Ectodermal cell (in vitro differentiated cells): ENCODE measurements around the gene UPF1.
A peak's percentile ranks its signal among the peaks of the same experiment; 100 is the strongest.

ENCODE experiments used
- H3K27ac ChIP-seq: 2 replicates; pipeline ENCODE4 v1.7.0; 2013; ENCODE audit warnings: mild to moderate bottlenecking, low read depth, low read length; ENCODE audit not compliant: insufficient read depth, poor library complexity, severe bottlenecking
- H3K27me3 ChIP-seq: 2 replicates; pipeline ENCODE4 v1.7.0; 2013; ENCODE audit warnings: mild to moderate bottlenecking, low read length; ENCODE audit not compliant: insufficient read depth, control insufficient read depth, poor library complexity, severe bottlenecking
- H3K36me3 ChIP-seq: one replicate; pipeline ENCODE4 v1.7.0; 2013; ENCODE audit warnings: low read length; ENCODE audit not compliant: control insufficient read depth, insufficient read depth
- H3K4me1 ChIP-seq: one replicate; pipeline ENCODE4 v1.7.0; 2013; ENCODE audit warnings: low read length; ENCODE audit not compliant: control insufficient read depth, insufficient read depth
- H3K4me3 ChIP-seq: 2 replicates; pipeline ENCODE4 v1.7.0; 2013; ENCODE audit warnings: low read depth, low read length, control low read depth; ENCODE audit not compliant: insufficient read depth
- H3K9me3 ChIP-seq: 2 replicates; pipeline ENCODE4 v1.7.0; 2013; ENCODE audit warnings: mild to moderate bottlenecking, low read length, moderate library complexity; ENCODE audit not compliant: control insufficient read depth
- WGBS, 2 experiments: methylation state at CpG; one replicate each; pipeline ENCODE4 v1.1.7; 2013; ENCODE audit warnings: missing lambda C conversion rate in 2 of 2; 5-methylcytosine and 5-hydroxymethylcytosine counted together

The UPF1 gene

DNA sequence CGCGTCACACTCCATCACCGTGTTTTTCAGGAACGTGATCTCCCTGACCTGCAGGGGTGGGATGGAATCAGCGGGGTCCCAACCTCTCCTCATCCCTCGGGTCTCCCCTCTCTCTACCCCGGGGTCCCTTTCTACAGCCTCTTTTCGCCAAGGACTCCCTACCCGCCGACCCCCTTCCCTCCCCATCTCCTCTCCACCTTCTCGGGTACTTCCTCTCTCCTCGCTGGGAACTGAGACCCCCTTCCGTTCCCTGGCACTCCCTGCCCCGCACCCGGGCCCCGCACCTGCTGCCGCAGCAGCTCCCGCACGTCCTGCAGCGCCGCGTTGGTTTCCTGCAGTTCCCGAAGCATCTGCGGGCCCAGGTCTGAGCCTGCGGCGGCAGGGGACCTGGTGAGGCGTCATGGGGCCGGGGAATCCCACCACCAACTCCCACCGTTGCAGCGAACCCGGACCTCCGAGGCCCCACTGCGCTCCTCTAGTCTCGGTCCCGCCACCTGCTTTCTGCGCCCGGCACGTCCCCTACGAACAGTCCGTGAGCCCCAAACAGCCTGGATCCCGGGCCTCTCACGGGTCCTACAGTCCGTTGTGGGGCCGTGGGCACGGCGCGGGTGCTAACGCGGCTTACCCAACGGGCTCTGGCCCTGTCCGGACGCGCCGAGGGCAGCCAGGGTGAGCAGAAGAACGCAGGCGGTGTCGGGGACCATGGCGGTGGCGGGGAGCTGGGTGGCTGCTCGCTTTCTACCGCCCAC is 41.0 kb upstream of the UPF1 start, which contains the start of gene COMP:
Gene COMP, minus strand, starts transcription at position 740 of the 749 bp plus-strand sequence. Its CDS starts 36 bp downstream, at position 704.
- no peaks in the 10 kb centered on the region for H3K36me3 ChIP-seq
- peak within 1 kb of the TSS; percentile 4 for H3K4me3 ChIP-seq
- WGBS, 2 experiments, result 7 to 8% methylated on average over 61 of the region's 61 CpGs
- H3K27ac ChIP-seq, result no peak within 1 kb of the TSS
- peaks cover 100% of the 10 kb centered on the region for H3K27me3 ChIP-seq
- H3K9me3 ChIP-seq, result no peaks in the 10 kb centered on the region
- H3K4me1 ChIP-seq, result peaks cover 11% of the 10 kb centered on the region

DNA sequence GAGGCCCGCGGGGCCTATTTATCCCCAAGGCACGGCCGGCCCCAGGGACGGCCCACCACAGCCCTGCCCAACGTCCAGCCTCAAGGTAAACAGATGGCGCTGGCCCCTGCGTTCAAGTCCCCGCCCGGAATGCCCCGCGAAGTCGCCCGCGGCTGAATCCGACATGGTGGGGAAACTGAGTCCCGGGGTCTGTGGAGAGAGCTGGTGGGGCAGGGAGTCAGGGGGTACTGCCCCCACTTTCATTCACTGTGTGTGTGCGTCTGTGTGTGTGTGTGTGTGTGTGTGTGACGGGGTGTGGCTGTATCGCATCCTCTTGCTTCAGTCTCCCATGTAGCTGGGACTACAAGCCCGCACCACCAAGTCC is 40.5 kb upstream of the UPF1 start:
- Histone ChIP-seq H3K27ac (no peak overlapping the region), H3K27me3 (peaks cover 100% of the 10 kb centered on the region), H3K4me1 (peaks cover 11% of the 10 kb centered on the region), H3K9me3 (no peaks in the 10 kb centered on the region), H3K4me3 (no peak overlapping the region), H3K36me3 (no peaks in the 10 kb centered on the region)
- WGBS, 2 experiments, result 29 to 35% methylated on average over 19 to 21 of the region's 21 CpGs

DNA sequence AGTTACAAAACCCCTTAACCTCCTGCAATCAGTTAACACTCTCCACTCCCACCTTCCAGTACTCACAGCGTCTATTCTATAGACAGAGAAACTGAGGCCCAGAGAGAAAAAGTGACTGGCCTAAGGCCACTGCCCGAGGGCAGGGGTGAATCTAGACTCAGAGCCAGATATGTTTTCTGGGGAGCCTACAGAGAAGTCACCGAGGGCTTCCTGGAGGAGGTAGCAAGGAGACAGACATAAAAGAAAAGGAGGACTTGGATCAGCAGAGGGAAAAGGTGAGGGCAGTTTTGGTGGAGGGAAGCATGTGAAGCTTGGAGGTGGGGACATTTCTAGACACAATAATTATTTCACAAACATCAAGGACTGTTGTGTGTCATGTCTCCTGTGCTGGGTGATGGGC is 39.1 kb upstream of the UPF1 start:
- H3K27me3 ChIP-seq, result peaks cover 100% of the 10 kb centered on the region
- H3K36me3 ChIP-seq, result no peaks in the 10 kb centered on the region
- no peaks in the 10 kb centered on the region for H3K9me3 ChIP-seq
- WGBS, 2 experiments, result 80 to 82% methylated on average over 3 of the region's 3 CpGs
- no peak overlapping the region for H3K4me3 ChIP-seq
- peaks cover 11% of the 10 kb centered on the region for H3K4me1 ChIP-seq
- H3K27ac ChIP-seq, result no peak overlapping the region

DNA sequence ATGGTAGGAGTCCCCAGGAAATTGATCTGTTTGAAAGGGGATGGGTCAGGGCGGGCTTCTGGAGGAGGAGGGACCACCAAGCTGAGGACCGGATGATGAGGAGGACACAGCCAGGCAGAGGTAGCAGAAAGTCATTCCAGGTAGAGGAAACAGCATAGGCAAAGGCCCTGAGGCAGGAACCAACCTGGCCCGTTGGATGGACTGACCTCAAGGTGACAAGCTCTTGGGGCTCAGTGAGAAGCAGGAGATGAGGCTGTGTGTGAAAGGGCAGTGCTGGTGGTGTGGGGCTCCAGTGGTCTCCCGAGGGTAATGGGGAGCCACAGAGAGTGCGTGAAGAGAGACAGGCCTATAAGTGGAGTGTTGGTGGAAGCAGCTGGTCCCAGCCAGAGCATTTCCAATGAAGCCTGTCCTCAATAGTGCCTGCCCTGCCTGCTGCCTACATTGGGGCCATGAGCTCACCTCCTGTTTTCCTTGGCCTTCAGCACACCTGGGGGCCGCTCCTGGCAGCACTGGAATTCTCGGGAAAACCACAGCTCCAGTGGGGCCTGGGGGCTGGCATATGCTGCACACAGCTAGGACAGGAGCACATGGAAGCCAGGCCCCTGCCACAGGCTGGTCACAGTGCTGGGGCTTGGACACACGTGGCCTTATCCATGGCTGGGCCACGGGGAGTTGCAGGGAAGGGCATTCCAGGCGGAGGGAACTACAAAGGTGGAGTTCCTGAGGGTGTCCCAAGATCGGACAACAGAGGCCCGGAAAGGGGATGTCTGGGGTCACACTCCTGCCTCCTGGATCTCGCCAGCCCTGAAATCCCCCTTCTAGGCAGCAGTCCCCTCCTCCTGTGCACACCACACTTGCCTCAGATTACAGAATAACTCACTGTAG is 38.4 kb upstream of the UPF1 start:
- H3K4me1 ChIP-seq, result peaks cover 11% of the 10 kb centered on the region
- H3K36me3 ChIP-seq, result no peaks in the 10 kb centered on the region
- 78 to 79% methylated on average over 13 of the region's 13 CpGs for WGBS, 2 experiments
- no peak overlapping the region for H3K27ac ChIP-seq
- H3K9me3 ChIP-seq, result no peaks in the 10 kb centered on the region
- no peak overlapping the region for H3K4me3 ChIP-seq
- peaks cover 100% of the 10 kb centered on the region for H3K27me3 ChIP-seq

DNA sequence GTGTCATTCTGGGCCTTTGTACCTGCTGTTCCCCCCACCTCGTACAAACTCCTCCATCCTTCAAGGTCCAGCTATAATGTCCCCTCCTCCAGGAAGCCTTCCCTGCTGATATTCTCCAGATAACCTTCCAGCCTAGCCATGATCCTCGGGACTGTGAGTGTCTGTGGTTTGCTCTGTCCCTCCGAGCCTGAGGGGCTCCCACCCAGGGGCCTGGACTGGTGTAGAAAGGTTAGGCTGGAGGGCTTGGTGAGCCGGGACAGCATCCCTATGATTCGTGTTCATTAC is 37.8 kb upstream of the UPF1 start:
- no peaks in the 10 kb centered on the region for H3K36me3 ChIP-seq
- WGBS, 2 experiments, result 77 to 81% methylated on average over 5 of the region's 5 CpGs
- no peak overlapping the region for H3K4me3 ChIP-seq
- H3K27me3 ChIP-seq, result peaks cover 100% of the 10 kb centered on the region
- H3K27ac ChIP-seq, result no peak overlapping the region
- H3K9me3 ChIP-seq, result no peaks in the 10 kb centered on the region
- H3K4me1 ChIP-seq, result peaks cover 11% of the 10 kb centered on the region

DNA sequence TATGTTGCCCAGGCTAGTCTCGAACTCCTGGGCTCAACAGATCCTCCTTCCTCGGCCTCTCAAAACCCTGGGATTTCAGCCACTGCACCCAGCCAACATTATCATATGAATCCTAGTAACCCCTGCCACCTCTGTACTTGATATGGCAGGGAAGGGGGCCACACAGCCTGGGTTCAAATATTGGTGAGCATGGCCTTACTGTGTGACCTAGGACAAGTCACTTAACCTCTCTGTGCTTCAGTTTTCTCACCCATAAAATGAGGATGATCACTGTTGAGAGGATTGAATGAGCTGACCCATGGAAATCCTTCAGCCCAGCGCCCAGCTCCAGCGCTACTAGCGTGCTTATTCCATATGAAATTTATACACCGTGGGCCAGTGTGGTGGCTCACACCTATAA is 37.1 kb upstream of the UPF1 start:
- H3K4me3 ChIP-seq, result no peak overlapping the region
- WGBS, 2 experiments, result 90 to 94% methylated on average over 6 of the region's 6 CpGs
- H3K27me3 ChIP-seq, result peaks cover 100% of the 10 kb centered on the region
- H3K4me1 ChIP-seq, result peaks cover 6% of the 10 kb centered on the region
- no peak overlapping the region for H3K27ac ChIP-seq
- H3K36me3 ChIP-seq, result no peaks in the 10 kb centered on the region
- no peaks in the 10 kb centered on the region for H3K9me3 ChIP-seq

DNA sequence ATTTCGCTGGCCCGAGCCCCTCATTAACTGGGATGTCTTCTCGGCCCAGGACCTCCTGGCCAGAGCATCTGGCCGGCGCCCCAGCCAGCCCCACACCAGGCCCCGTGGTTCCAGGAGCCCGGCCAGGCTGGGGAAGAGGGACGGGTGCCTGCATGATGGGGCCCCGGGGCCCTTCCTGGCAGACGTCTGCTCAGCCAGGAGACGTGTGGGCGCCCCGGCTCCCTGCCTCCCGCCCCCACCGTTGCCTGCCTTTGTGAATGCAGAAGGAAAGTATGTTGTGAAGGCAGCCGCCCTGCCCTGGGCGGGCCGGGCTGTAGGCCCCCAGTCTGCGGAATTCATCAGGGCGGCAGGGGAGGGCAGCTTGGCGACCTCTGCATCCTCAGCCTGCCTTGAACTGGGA is 36.2 kb upstream of the UPF1 start:
- Histone ChIP-seq H3K27me3 (peaks cover 100% of the 10 kb centered on the region), H3K4me3 (no peak overlapping the region), H3K4me1 (peaks cover 5% of the 10 kb centered on the region), H3K27ac (no peak overlapping the region), H3K36me3 (no peaks in the 10 kb centered on the region), H3K9me3 (no peaks in the 10 kb centered on the region)
- WGBS, 2 experiments, result 26 to 30% methylated on average over 21 of the region's 21 CpGs

DNA sequence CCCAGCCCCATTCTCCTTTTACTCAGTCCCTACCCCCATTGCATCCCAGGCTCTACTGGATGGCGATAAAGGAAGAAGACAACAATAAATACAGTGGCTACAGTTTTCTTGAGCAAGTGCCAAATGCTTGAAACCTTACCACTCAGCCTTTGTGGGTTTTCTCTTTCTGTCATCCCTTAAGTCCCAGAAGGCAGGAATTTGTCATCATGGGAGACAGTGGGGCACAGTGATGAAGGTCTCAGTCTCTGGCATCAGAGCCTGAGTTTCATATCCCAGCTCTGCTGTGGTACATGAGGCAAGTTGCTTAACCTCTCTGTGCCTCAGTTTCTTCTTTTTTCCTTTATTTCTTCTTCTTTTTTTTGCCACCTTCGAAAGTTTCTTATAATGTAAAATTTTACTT is 35.5 kb upstream of the UPF1 start:
- no peak overlapping the region for H3K27ac ChIP-seq
- H3K4me1 ChIP-seq, result peaks cover 5% of the 10 kb centered on the region
- WGBS, 2 experiments, result 96 to 100% methylated on average over 1 to 2 of the region's 2 CpGs
- H3K27me3 ChIP-seq, result peaks cover 100% of the 10 kb centered on the region
- H3K4me3 ChIP-seq, result no peak overlapping the region
- H3K9me3 ChIP-seq, result no peaks in the 10 kb centered on the region
- H3K36me3 ChIP-seq, result no peaks in the 10 kb centered on the region

DNA sequence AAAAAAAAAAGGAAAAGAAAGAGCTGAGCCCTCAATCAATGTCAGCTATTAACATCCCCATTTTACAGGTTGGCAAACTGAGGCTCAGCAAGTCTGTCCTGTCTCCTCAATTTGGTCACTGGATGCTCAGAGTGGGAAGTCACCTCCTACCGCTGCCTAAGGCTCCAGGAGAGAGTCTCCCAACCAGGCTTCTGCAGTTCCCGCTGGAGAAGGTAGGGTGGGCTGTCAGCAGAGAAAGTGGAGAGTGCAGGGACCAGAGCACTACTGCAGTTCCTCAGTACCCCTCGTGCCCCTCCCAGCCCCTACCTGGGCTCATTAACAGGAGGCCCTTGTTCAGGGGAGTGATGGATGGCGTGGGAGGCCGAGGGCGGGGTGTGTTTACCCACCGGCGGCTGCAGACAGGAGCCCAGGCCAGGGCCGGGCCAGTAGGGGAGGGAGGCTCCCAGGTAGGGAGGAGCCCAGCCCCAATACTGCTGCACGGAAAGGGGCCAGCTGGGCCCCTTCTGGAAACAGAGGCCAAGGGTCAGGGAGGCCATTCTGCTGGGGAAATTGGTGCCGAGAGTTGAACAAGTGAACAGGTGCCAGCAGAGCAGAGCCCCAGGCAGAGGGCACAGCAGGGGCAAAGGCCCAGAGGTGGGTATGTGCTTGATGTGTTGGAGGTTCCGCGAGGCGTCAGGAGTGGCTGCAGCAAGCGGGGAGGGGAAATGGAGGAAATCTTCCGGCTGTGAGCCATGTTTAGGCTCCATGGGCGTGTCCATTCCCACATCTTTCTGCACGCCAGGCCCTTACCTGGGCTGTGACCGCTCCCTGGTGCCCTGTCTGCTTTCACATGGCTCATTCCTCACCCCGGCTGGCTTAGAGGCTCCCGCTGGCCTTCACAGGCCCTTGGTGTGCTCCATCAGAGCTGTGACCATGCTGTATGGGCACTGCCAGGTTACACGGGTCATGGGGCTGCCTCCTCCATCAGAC is 33.1 kb upstream of the UPF1 start:
- 54 to 55% methylated on average over 22 of the region's 22 CpGs for WGBS, 2 experiments
- no peaks in the 10 kb centered on the region for H3K9me3 ChIP-seq
- H3K4me1 ChIP-seq, result peaks cover 5% of the 10 kb centered on the region
- no peak overlapping the region for H3K27ac ChIP-seq
- no peak overlapping the region for H3K4me3 ChIP-seq
- H3K27me3 ChIP-seq, result peaks cover 82% of the 10 kb centered on the region
- H3K36me3 ChIP-seq, result no peaks in the 10 kb centered on the region
